ENCODE data around the gene POLR2J.

DNA sequence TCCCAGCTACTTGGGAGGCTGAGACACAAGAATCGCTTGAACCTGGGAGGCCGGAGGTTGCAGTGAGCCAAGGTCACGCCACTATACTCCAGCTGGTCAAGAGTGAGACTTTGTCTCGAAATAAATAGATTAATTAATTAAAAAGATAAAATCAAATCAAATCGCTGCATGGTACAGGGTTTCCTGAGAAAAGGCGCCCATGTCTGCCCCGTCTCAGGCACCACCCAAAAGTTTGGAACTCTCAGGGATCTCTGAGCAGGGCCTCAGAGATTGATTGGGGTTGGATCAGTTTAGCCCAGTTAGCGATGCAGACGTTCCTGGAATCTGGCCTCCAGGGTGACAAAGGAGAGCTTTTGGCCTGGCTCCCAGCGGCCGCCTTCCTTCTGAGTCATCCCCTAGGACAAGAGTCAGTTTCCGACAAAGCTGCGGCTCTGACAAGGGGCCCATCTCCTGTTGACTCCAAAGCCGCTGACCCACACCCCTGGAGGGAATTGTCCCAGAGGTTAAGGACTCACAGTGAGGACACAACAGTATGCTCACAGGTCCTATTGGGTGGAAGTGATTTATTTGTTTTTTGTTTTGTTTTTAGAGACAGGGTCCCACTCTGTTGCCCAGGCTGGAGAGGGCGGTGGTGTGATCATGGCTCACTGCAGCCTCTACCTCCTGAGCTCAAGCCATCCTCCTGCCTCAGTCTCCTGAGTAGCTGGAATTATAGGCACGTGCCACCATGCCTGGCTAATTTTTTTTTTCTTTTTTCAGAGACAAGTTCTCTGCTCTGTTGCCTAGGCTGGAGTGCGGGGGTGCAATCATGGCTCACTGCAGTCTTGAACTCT lies 38.5 kb downstream of the POLR2J start:
- TF ChIP-seq OSR1 (CRISPR knock-in tag; IDR thresholded peaks at IDR 0.05) (no peak), SNAI2 (CRISPR knock-in tag; IDR thresholded peaks at IDR 0.05) (no peak), ZNF565 (CRISPR knock-in tag; conservative IDR thresholded peaks at IDR 0.05; ENCODE audit: low read depth) (no peak), ZNF8 (CRISPR knock-in tag; IDR thresholded peaks at IDR 0.05) (no peak)
- TF ChIP-seq, protein P1, sequence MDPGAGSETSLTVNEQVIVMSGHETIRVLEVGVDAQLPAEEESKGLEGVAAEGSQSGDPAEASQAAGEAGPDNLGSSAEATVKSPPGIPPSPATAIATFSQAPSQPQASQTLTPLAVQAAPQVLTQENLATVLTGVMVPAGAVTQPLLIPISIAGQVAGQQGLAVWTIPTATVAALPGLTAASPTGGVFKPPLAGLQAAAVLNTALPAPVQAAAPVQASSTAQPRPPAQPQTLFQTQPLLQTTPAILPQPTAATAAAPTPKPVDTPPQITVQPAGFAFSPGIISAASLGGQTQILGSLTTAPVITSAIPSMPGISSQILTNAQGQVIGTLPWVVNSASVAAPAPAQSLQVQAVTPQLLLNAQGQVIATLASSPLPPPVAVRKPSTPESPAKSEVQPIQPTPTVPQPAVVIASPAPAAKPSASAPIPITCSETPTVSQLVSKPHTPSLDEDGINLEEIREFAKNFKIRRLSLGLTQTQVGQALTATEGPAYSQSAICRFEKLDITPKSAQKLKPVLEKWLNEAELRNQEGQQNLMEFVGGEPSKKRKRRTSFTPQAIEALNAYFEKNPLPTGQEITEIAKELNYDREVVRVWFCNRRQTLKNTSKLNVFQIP (CRISPR knock-in tag; IDR thresholded peaks at IDR 0.05; ENCODE audit: borderline replicate concordance, low read depth): no peak
- TF ChIP-seq, protein P2, sequence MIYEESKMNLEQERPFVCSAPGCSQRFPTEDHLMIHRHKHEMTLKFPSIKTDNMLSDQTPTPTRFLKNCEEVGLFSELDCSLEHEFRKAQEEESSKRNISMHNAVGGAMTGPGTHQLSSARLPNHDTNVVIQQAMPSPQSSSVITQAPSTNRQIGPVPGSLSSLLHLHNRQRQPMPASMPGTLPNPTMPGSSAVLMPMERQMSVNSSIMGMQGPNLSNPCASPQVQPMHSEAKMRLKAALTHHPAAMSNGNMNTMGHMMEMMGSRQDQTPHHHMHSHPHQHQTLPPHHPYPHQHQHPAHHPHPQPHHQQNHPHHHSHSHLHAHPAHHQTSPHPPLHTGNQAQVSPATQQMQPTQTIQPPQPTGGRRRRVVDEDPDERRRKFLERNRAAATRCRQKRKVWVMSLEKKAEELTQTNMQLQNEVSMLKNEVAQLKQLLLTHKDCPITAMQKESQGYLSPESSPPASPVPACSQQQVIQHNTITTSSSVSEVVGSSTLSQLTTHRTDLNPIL (CRISPR knock-in tag; IDR thresholded peaks at IDR 0.05; ENCODE audit: low read depth): no peak
- TF ChIP-seq, protein P3, sequence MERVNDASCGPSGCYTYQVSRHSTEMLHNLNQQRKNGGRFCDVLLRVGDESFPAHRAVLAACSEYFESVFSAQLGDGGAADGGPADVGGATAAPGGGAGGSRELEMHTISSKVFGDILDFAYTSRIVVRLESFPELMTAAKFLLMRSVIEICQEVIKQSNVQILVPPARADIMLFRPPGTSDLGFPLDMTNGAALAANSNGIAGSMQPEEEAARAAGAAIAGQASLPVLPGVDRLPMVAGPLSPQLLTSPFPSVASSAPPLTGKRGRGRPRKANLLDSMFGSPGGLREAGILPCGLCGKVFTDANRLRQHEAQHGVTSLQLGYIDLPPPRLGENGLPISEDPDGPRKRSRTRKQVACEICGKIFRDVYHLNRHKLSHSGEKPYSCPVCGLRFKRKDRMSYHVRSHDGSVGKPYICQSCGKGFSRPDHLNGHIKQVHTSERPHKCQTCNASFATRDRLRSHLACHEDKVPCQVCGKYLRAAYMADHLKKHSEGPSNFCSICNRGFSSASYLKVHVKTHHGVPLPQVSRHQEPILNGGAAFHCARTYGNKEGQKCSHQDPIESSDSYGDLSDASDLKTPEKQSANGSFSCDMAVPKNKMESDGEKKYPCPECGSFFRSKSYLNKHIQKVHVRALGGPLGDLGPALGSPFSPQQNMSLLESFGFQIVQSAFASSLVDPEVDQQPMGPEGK (CRISPR knock-in tag; IDR thresholded peaks at IDR 0.05; ENCODE audit: borderline replicate concordance): no peak

Measured in SK-N-SH treated with all-trans-retinoic acid at 6 μM for 48 hours (cell line).